Occipital lobe (tissue), 2 donors: ENCODE data around the gene KCTD20. TPM values are rescaled to one million over a fixed set of nuclear protein-coding genes. Genes with fewer than 3 reads are reported as not detected.
"Not testable (repeated sequence)": the region's sequence is repeated elsewhere in the genome, so short reads cannot be mapped to it uniquely, and the experiment has no call there.

ENCODE experiments used
- DNase-seq: peaks from one replicate; lab custom pipeline; 2025; lab: John Stamatoyannopoulos, UW
- total RNA-seq: library from RNA; depleted of rRNA; stranded (reverse); fragments of >200 nt; gene quantifications from one replicate; pipeline ENCODE4 v1.2.3, GENCODE V29; 2014

KCTD20 gene
- 79.9 TPM for total RNA-seq

DNA sequence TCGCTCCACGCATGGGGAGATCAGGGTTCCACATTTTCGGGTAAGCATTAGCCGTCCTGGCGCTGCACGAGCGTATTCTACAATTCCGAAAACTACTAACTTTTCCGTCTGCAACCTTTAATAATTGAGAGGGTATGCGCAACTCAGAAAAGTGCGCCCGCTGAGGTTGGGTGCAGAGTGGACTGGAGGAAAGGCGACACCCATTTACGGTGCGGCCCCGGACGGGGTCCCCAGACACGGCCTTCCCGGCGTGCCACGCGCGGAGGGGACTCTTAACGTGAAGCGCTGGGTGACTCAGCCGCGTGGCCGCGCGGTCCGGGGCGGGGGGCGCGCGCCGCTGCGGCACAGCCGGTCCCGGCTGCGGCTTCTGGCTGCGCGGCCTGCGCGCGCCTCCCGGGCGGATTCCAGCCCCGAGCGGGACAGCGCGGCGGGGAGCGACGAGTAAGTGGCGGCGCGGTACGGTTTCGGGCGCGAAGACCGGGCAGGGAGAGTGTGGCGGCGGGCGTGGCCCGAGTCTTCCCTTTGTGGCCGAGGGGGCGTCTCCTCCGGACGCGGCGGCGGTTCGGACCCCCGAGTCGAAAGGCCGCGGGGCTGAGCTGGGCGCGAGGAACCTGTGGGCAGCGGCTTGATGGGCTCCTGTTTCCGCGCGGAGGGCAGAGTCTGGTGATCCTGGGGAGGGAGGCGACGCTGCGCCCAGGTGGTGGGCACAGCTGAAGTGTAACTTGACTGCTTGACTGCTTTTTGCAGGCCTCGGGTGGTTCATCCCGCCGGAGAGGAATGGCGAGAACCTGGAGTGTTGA is at the start of gene KCTD20, which contains the start of gene PXT1:
KCTD20 (plus strand) TSS at position 330 of the 800 bp plus-strand sequence. CDS start 27,098 bp downstream, outside the sequence.
PXT1 (minus strand) TSS at position 184 of the 800 bp plus-strand sequence. CDS start 16,772 bp downstream, outside the sequence.
- DNase-seq: peak; percentile 83

DNA sequence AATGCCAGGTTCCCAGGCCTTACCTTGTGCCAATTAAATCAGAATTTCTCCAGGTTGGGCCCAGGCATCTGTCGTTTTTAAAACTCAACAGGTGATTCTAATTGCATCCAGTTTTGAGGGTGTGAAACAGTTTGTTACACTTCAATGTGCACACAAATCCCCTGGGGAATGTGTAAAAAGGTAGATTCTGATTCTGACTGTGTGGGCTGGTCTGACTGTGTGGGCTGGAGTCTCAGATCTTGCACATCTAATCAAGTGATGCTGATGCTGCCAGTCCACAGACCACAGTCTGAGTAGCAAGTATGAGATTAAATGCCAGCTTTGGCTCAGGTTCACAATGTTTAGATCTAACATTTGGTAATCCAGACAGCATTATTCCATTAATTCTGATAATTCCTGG is 42.8 kb upstream of the KCTD20 start:
- no peak for DNase-seq

DNA sequence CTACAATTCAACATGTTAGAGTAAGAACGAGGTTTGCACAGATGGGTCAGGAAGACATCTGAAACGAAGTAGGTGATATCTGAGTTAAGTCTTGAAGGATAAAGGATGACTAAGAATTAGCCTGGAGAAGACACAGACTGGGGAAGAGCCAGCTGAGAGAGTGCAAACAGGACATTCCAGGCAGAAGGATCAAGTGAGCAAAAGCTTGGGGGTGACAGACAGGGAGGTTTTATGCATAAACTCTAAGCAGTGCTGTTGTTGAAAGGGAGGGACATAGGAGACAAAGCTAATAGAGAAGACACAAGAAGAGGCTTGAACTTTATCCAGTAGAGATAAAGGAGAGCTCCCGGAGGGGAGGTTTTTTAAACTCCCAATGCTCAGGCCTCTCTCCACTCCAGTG is 40.3 kb upstream of the KCTD20 start:
- DNase-seq: no peak

DNA sequence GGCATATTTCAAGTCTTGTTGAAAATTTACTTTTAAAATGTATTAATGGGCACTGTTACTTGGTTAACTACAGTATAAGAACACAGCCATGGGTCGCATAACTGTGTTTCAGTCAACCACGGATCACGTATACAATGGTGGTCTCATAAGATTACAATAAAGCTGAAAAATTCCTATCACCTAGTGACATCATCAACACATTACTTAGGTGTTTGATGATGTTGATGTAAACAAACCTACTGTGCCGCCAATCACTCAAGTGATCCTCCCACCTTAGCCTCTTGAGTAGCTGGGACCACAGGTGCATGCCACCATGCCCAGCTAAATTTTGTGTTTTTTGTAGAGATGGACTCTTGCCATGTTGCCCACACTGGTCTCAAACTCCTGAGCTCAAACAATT is 38.6 kb upstream of the KCTD20 start:
- DNase-seq: no peak

DNA sequence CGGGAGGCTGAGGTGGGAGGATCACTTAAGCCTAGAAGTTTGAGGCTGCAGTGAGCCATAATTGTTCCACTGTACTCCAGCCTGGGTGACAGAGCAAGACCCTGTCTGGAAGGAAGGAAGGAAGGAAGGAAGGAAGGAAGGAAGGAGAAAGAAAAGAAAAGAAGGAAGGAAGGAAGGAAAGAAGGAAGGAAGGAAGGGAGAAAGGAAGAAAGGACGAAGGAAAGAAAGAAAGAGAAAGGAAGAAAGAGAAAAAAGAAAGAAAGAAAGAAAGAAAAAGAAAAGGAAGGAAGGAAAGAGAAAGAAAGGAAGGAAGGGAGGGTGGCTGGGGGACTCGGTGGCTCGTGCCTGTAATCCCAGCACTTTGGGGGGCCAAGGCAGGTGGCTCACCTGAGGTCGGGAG is 33.1 kb upstream of the KCTD20 start:
- DNase-seq: not testable (repeated sequence)

DNA sequence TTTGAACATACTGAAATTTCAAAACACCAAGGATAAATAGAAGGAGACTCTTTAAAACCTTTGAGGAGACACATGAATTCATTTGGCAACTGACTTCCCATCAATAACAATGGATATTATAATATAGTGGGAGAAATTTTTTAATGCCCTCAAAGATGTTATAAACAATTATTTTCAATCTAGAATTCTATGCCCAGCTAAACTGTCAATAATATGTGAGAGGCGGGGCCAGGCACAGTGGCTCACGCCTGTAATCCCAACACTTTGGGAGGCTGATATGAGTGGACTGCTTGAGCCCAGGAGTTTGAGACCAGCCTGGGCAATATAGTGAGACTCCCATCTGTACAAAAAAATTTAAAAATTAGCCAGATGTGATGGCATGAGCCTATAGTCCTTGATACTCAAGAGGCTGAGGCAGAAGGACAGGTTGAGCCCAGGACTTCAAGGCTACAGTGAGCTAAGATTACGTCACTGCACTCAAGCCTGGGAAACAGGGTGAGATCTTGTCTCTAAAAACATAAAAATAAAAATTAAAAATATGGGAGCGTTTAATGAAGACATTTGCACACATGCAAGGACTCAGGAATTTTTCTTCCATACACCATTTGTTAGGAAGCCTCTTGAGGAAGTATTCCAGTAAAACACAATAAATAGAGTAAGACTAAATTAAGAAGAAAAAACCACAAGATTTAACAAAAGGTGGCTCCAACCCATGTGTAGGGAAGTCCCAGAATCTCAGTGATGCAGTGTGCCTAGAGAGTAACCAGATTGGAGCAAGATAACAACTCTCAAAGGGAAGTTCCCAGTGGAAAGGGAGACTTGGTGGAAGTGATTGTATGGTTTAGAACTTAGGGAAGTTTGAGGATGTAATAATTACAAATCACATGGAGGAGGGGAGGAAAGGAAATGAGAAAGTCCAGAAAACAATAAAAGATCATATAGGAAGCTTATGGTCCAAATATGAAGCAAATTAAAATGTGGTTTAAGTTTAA is 29.0 kb upstream of the KCTD20 start:
- no peak for DNase-seq

DNA sequence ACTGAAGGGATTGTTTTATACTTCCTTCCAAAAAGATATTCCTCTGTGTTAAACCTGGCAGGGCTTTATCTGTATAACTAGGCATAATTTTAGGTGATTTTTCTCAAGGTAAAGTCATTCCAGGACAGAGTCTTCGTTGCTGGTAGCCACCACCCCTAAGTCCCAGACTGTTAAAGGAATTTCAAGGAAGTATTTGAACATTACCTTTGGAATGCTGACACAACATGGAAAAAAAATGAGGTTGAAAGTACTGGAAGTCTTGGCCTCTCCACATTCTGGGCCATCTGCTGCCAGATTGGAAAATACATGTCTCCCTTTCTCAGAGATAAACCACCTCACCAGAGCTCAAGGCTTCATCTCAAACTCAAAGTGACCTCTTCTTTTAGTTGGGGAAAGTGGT is 28.3 kb upstream of the KCTD20 start:
- no peak for DNase-seq

DNA sequence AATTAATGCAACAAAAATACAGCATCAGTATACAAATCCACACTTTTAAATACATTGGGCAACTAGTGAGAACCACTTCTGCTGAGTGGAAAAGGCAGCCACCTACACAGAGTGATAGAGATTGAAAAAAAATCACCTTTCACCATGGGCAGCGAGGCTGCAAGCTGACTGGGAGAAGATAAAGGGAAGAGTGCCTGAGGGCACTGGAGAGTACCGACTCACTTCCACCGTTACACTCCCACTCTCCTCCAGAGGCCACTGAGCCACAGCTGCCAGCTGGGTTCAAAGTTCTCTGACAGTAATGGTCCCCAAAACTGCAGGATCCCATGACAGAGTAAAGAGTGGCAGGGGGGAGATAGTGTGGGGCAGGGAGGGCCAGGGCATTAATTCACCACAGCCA is 24.2 kb upstream of the KCTD20 start:
- no peak for DNase-seq

DNA sequence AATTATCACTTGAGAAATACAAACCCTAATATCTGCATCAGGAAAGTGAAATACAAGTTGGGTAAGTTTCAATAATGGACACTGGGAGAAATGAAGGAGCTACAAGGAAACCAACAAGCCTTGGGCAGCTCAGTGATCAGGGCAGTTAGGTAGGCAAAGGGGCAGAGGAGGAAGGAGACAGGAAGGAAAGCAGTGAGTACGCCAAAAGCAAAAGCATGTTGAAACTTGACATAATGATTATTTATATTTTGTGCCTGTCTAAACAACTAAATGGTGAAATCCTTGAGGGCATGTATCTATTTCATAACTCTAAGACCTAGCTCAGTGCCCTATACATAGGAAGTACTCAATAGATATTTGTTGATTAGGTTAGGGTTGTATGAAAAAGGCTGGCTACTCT is 23.5 kb upstream of the KCTD20 start:
- no peak for DNase-seq

DNA sequence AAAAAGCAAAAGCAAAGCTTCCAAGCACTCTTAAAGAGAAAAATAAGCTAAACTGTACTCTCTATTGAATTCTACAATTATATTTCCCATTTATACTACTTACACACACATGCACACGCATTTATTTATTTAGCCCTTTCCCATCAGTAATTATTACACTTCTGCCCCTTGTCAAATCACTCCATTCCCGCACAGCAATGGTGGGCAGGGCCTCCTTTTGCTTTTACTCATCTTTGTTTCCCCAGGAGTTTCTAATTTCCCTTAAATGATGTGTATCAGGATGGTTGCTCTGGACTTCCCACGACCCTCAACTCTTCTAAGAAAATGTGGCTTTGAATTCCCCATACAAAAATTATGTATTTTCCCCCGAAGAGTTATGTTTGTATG is 20.1 kb upstream of the KCTD20 start:
- DNase-seq: no peak

DNA sequence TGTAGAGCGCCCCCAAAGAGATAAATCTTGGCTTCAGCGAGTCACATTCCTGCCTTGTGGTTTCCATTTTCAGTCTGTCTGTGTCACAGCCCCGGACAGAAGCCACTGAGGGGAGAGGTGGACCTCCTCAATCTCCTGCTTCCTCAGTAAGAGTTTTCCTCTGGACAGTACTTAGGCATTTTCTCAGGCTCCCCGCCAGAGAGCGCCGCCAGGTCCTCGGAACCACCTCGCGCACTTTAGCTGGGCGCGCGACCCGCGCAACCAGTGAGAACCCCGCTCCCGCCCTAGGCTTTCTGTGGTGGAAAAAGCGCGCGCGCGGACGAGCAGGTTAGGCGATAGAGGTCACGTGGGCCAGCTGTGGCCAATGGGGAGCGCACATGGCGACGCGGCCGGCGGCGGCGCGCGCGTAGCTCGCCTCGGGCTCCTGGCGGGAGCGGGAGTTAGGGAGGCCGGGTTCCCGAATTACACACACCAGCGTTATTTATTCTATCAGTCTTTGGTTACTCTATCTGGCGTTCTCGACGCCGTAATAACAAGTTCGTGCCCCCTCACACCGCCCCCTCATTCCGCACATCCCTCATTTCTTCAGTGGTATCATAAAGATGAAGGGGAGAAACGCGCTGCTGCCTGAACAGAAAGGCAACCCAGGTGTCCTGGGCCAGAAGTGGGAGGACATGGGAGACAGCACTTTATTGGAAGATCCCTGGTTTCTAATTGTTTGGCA is 19.5 kb upstream of the KCTD20 start:
- DNase-seq: peak; percentile 97

DNA sequence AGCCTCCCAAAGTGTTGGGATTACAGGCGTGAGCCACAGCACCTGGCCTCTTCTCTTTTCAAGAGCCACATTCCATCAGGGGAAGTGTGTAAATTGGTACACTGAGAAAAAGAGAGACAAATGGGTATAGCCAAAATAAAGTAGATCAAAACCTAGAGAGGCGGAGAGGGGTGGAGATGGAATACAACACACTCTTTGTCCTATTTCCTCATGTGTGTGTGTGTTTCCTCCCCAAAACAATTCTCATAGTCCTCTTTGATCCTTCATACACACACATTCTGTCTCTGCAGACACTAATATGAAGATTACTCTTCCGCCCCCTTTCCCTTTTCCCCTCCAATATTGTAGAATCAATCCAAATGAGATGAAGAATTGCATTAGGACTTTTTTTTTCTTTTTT is 16.2 kb upstream of the KCTD20 start:
- no peak for DNase-seq

DNA sequence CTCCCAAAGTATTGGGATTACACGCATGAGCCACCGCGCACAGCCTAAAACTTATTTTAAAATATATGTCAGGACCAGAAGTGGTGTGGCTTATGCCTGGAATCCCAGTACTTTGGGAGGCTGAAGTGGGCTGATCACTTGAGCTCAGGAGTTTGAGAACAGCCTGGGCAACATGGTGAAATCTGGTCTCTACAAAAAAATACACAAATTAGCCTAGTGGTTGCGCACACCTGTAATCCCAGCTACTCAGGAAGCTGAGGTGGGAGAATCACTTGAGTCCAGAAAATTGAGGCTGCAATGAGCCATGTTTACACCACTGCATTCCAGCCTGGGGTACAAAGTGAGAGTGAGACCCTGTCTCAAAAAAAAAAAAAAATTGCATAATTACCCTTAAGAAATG is 13.9 kb upstream of the KCTD20 start:
- DNase-seq: no peak

DNA sequence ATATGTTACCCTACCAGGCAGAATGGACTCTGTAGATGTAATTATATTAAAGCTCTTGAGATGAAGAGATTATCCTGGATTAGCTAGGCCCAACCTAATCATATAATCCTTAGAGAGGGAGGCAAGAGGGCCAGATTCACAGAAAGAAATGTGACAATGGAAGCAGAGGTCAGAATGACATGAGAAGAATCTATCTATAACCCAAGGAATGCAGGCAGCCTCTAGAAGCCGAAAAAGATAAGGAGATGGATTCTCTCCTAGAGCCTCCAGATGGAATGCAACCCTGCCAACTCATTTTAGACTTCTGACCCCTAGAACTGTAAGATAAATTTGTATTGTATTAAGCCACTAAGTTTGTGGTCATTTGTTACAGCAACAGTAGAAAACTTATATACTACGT is 12.4 kb upstream of the KCTD20 start:
- DNase-seq: no peak

DNA sequence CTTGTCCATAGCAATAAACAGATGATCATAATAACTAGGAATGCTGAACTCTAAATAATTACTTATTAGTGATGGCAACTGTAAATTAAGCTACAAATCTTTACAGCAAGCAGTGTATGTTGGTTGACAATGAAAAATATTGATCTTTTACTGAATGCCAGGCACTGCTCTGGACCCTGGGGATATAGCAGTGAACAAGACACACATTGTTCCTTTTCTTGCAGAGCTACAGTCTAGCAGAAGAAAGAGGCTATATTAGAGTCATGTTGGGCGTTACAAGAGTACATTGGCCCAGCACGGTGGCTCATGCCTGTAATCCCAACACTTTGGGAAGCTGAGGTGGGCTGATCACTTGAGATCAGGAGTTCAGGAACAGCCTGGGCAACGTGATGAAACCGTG is 11.6 kb upstream of the KCTD20 start:
- no peak for DNase-seq

DNA sequence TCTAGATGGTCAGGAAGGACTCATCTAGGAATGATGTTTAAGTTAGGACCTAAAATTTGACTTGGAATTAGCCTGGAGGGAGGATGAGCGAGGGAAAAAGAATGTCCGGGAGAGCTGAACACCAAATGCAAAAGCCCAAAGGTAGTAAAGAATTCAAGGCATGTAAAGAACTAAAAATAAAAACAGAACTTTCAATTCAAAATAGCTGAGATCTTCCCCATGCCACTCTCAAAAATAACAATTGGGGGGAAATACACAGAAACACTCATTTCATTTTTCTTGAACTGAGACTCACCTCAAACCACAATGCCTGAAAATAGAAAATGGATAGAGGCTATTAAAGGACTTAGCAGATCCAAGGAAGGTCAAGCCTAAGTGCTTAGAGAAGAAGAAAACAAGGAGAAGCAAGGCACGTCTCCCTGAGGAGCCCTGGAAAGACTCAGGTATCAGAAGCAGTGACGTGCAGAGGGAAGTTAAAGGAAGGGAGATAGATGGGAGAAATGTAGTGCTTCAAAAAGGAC is 10.6 kb upstream of the KCTD20 start:
- DNase-seq: no peak

DNA sequence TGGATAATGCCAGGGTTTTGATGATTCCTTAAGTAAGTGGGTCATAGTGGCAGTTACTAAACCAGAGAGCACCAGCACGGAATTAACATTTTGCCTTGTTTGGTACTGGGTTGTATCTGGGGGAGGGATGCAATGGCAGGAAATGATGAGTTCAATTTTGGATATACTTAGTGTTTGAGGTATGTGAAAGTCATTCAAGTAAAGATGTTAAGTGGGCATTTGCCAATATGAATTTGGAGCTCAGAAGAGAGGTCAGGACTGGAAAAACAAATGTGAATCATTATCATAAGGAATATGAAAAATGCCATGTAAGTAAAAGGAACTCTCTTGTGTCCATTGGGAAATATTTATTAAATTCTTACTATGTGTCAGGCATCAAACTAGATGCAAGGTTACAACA is 6.3 kb upstream of the KCTD20 start:
- no peak for DNase-seq

DNA sequence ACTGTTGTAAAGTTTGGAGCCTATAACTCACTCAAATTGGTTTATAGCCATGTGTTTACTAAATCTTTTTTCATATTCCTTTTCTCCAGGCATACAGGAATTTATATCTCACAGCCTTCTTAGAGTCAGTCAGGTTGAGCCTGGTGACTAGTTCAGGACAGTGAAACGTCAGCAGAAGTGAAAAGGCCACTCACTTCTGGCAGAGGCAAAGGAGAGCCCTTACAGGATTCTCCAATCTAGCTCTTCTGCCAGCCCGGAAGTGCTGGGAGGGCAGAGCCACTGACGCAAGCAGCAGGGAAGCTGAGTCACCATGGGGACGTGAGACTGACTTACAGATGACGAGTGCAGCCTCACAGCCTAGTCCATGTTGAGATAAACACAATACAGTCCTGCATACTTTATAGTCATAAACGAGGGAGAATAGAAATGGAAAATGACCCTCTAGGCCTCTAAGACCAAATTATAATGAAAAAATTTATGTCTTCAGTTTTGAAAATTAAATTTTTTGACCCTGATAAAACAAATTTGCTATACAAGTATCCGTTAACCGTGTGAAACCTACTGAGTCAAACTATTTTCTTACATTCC is 1.4 kb upstream of the KCTD20 start:
- DNase-seq: peak; percentile 79

DNA sequence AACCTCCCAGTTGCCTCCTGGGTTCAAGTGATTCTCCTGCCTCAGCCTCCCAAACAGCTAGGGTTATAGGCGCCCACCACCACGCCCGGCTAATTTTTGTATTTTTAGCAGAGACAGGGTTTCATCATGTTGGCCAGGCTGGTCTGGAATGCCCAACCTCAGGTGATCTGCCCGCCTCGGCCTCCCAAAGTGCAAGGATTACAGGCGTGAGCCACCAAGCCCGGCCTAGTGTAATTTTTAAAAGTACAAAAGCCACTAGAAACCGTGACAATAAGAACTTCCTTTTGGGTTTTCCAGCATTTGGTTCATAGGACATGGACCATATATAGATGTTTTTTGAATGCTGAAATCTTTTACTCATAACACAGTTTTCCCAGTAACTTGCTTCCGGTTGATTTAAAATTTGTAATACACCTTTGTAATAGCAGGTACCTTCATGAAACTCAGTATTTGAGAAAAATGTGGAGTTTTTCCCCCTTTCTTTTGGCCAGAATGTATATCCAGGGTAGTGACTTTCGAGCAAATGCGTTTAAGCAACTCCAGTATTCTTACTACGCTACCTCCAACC is 613 bp upstream of the KCTD20 start:
- no peak for DNase-seq
